Frontal cortex (tissue), 4 donors: ENCODE measurements around the gene KCNK15. TPM values are rescaled to one million over a fixed set of nuclear protein-coding genes. Genes with fewer than 3 reads are reported as not detected.
A peak's percentile ranks its signal among the peaks of the same experiment; 100 is the strongest.
"Not testable (repeated sequence)": the region's sequence is repeated elsewhere in the genome, so short reads cannot be mapped to it uniquely, and the experiment has no call there.

Source experiments
- DNase-seq, 2 donors: peaks; one replicate each; pipeline ENCODE4 v3.0.0; 2012; ENCODE audit warnings: low spot score in 2 of 2
- FAIRE-seq: peaks from 2 replicates; lab custom pipeline; 2012; peaks lifted over from hg19 to GRCh38; lab: Jason Lieb, UNC
- total RNA-seq: library from RNA; depleted of rRNA; stranded (reverse); fragments of >200 nt; gene quantifications from one replicate; pipeline ENCODE4 v1.2.3, GENCODE V29; 2014
- donor health status: control.
- donor health status: control.
- donor health status: control.

The KCNK15 gene
- not detected for total RNA-seq

GRCh38 chr20:44745598-44746366 lies at the start of gene KCNK15:
KCNK15 (plus strand) TSS chr20:44745865; CDS start chr20:44745911, 46 bp downstream.
- FAIRE-seq: no peak
- peak in 1 of 2 donors; percentile 64 for DNase-seq

- FAIRE-seq (no peak), DNase-seq (no peak)
These were observed 49.4 kb upstream of the KCNK15 start for GRCh38 chr20:44696315-44696714.

- not testable (repeated sequence) for DNase-seq, FAIRE-seq
These were observed 48.6 kb upstream of the KCNK15 start for GRCh38 chr20:44697041-44697440.

GRCh38 chr20:44698351-44698750 lies 47.3 kb upstream of the KCNK15 start:
- FAIRE-seq: no peak
- DNase-seq: no peak

- no peak for FAIRE-seq
These were observed 45.4 kb upstream of the KCNK15 start for GRCh38 chr20:44700306-44700705.

GRCh38 chr20:44701118-44701857 lies 44.4 kb upstream of the KCNK15 start:
- FAIRE-seq (no peak), DNase-seq (no peak)

More at GRCh38 chr20:44700306-44700705, 45.4 kb upstream of the KCNK15 start:
- no peak for DNase-seq

GRCh38 chr20:44701858-44702256 lies 43.8 kb upstream of the KCNK15 start:
- FAIRE-seq (no peak), DNase-seq (no peak)

- no peak for FAIRE-seq
- DNase-seq: peak; percentile 67 to 74
These were observed 42.9 kb upstream of the KCNK15 start for GRCh38 chr20:44702776-44703175.

GRCh38 chr20:44703183-44703925 lies 42.3 kb upstream of the KCNK15 start:
- FAIRE-seq (no peak), DNase-seq (no peak)

- DNase-seq (no peak), FAIRE-seq (no peak)
These were observed 41.6 kb upstream of the KCNK15 start for GRCh38 chr20:44703956-44704488.

- FAIRE-seq (no peak), DNase-seq (no peak)
These were observed 41.1 kb upstream of the KCNK15 start for GRCh38 chr20:44704551-44704971.

- FAIRE-seq (no peak), DNase-seq (no peak)
These were observed 40.1 kb upstream of the KCNK15 start for GRCh38 chr20:44705364-44706094.

GRCh38 chr20:44706301-44707017 lies 39.2 kb upstream of the KCNK15 start:
- FAIRE-seq (no peak), DNase-seq (no peak)

- no peak for DNase-seq
- FAIRE-seq: no peak
These were observed 38.6 kb upstream of the KCNK15 start for GRCh38 chr20:44707018-44707579.

- no peak for FAIRE-seq
- DNase-seq: no peak
These were observed 36.3 kb upstream of the KCNK15 start for GRCh38 chr20:44709380-44709779.

GRCh38 chr20:44709797-44710196 lies 35.9 kb upstream of the KCNK15 start:
- DNase-seq: no peak
- FAIRE-seq: no peak

- no peak for DNase-seq
- FAIRE-seq: no peak
These were observed 34.4 kb upstream of the KCNK15 start for GRCh38 chr20:44711237-44711636.

- DNase-seq: no peak
- no peak for FAIRE-seq
These were observed 31.5 kb upstream of the KCNK15 start for GRCh38 chr20:44714102-44714700.
